ENCODE measurements around the gene PPP2R5E. TPM values are rescaled to one million over a fixed set of nuclear protein-coding genes. Genes with fewer than 3 reads are reported as not detected.

The PPP2R5E gene
- total RNA-seq, 6 experiments from 2014 or later: 12.5 to 34.8 (median 18.2) TPM

GRCh38 chr14:63483315-63483714 lies 59.9 kb downstream of the PPP2R5E start:
- WGBS (ENCODE audit: insufficient coverage, low coverage, low lambda C conversion rate, missing lambda C conversion rate): 71% methylated on average over 4 of the region's 7 CpGs
- intact Hi-C loops (cut with DNase I): no loop called here

GRCh38 chr14:63480599-63480998 lies 62.6 kb downstream of the PPP2R5E start:
- TF ChIP-seq CTCF (IDR thresholded peaks at IDR 0.05) (no peak), POLR2A (IDR thresholded peaks at IDR 0.05) (no peak)
- WGBS (ENCODE audit: insufficient coverage, low coverage, low lambda C conversion rate, missing lambda C conversion rate): 83% methylated on average over 4 of the region's 4 CpGs
- no peak overlapping the region for H3K4me3 ChIP-seq
- DNase-seq: no peak
- no peak for ATAC-seq
- peaks cover 0 to 44% (median 21%) of the 10 kb centered on the region in 4 donors for H3K4me1 ChIP-seq
- H3K27ac ChIP-seq: no peak overlapping the region
- intact Hi-C loops (cut with DNase I): no loop called here
- no peaks in the 10 kb centered on the region for H3K36me3 ChIP-seq
- H3K9me3 ChIP-seq: no peaks in the 10 kb centered on the region
- H3K27me3 ChIP-seq: no peaks in the 10 kb centered on the region

More at GRCh38 chr14:63483315-63483714, 59.9 kb downstream of the PPP2R5E start:
- peaks cover 0 to 23% (median 11%) of the 10 kb centered on the region in 4 donors for H3K4me1 ChIP-seq
- H3K27ac ChIP-seq: no peak overlapping the region
- ATAC-seq (no peak), DNase-seq (no peak)
- no peaks in the 10 kb centered on the region for H3K27me3 ChIP-seq
- no peak for TF ChIP-seq CTCF (IDR thresholded peaks at IDR 0.05)
- TF ChIP-seq POLR2A (IDR thresholded peaks at IDR 0.05): no peak
- H3K4me3 ChIP-seq: no peak overlapping the region
- H3K9me3 ChIP-seq: no peaks in the 10 kb centered on the region
- H3K36me3 ChIP-seq: no peaks in the 10 kb centered on the region

- intact Hi-C loops (cut with DNase I): no loop called here
- H3K36me3 ChIP-seq: no peaks in the 10 kb centered on the region
- no peak for DNase-seq
- H3K27ac ChIP-seq: peak overlapping the region; percentile 53 to 81 (median 54)
- WGBS (ENCODE audit: insufficient coverage, low coverage, low lambda C conversion rate, missing lambda C conversion rate): 62% methylated on average over 1 of the region's 3 CpGs
- no peak for ATAC-seq
- H3K9me3 ChIP-seq: no peaks in the 10 kb centered on the region
- no peak for TF ChIP-seq CTCF (IDR thresholded peaks at IDR 0.05)
- no peak for TF ChIP-seq POLR2A (IDR thresholded peaks at IDR 0.05)
- no peak overlapping the region for H3K4me3 ChIP-seq
- no peaks in the 10 kb centered on the region for H3K27me3 ChIP-seq
- H3K4me1 ChIP-seq: peaks cover 0 to 53% (median 21%) of the 10 kb centered on the region in 4 donors
These were observed 64.7 kb downstream of the PPP2R5E start for GRCh38 chr14:63478437-63478852.

- DNase-seq: no peak
- Histone ChIP-seq H3K27ac (peak overlapping the region; percentile 53 to 81 (median 54)), H3K27me3 (no peaks in the 10 kb centered on the region), H3K4me3 (no peak overlapping the region), H3K36me3 (no peaks in the 10 kb centered on the region), H3K9me3 (no peaks in the 10 kb centered on the region), H3K4me1 (peaks cover 0 to 55% (median 20%) of the 10 kb centered on the region in 4 donors)
- intact Hi-C loops (cut with DNase I): no loop called here
- 0% methylated on average over 2 of the region's 2 CpGs for WGBS (ENCODE audit: insufficient coverage, low coverage, low lambda C conversion rate, missing lambda C conversion rate)
- ATAC-seq: peak; percentile 31 to 64 (median 56)
- no peak for TF ChIP-seq POLR2A (IDR thresholded peaks at IDR 0.05)
- TF ChIP-seq CTCF (IDR thresholded peaks at IDR 0.05): no peak
These were observed 65.2 kb downstream of the PPP2R5E start for GRCh38 chr14:63478010-63478409.

- TF ChIP-seq CTCF (IDR thresholded peaks at IDR 0.05) (no peak), POLR2A (IDR thresholded peaks at IDR 0.05) (no peak)
- WGBS (ENCODE audit: insufficient coverage, low coverage, low lambda C conversion rate, missing lambda C conversion rate): 11% methylated on average over 1 of the region's 1 CpG
- no peak for ATAC-seq
These were observed 65.6 kb downstream of the PPP2R5E start for GRCh38 chr14:63477556-63477955.

More at GRCh38 chr14:63477556-63477955, 65.6 kb downstream of the PPP2R5E start:
- intact Hi-C loops (cut with DNase I): no loop called here
- Histone ChIP-seq H3K9me3 (no peaks in the 10 kb centered on the region), H3K27me3 (no peaks in the 10 kb centered on the region), H3K36me3 (no peaks in the 10 kb centered on the region), H3K4me3 (no peak overlapping the region), H3K27ac (peak overlapping the region; percentile 53 to 81 (median 54)), H3K4me1 (peaks cover 0 to 55% (median 17%) of the 10 kb centered on the region in 4 donors)
- no peak for DNase-seq

All from right lobe of liver (tissue), 6 donors.